GM19324 (cell line): ENCODE data around the gene AUTS2.
"Not testable (repeated sequence)": the region's sequence is repeated elsewhere in the genome, so short reads cannot be mapped to it uniquely, and the experiment has no call there.

Experiments used
- ATAC-seq: cut with Tn5 transposase; IDR thresholded peaks from one replicate; pipeline ENCODE4 v1.9.1; 2021; ENCODE audit warnings: mild to moderate bottlenecking, moderate library complexity; ENCODE audit not compliant: unreplicated experiment, low FRiP score

Gene AUTS2

GRCh38 chr7:70592171-70592570, 993.9 kb downstream of the AUTS2 start:
- ATAC-seq = no peak

GRCh38 chr7:70594170-70594569, 995.9 kb downstream of the AUTS2 start:
- no peak for ATAC-seq

- ATAC-seq = not testable (repeated sequence)
Observed at GRCh38 chr7:70594885-70595284, 996.6 kb downstream of the AUTS2 start.

- ATAC-seq = no peak
Observed at GRCh38 chr7:70595370-70595754, 997.1 kb downstream of the AUTS2 start.

GRCh38 chr7:70595755-70596597, 997.7 kb downstream of the AUTS2 start:
- ATAC-seq = no peak

GRCh38 chr7:70596598-70596913, 998.3 kb downstream of the AUTS2 start:
- no peak for ATAC-seq

GRCh38 chr7:70597066-70597465, 998.8 kb downstream of the AUTS2 start:
- ATAC-seq = no peak

- ATAC-seq = no peak
Observed at GRCh38 chr7:70598976-70599375, 1000.7 kb downstream of the AUTS2 start.

GRCh38 chr7:70599446-70600190, 1001.3 kb downstream of the AUTS2 start:
- ATAC-seq = no peak

GRCh38 chr7:70600993-70601392, 1002.7 kb downstream of the AUTS2 start:
- ATAC-seq = no peak

- ATAC-seq = no peak
Observed at GRCh38 chr7:70602117-70602516, 1003.8 kb downstream of the AUTS2 start.

GRCh38 chr7:70607281-70607680, 1009.0 kb downstream of the AUTS2 start:
- ATAC-seq = no peak

GRCh38 chr7:70607759-70608158, 1009.5 kb downstream of the AUTS2 start:
- ATAC-seq = no peak

- no peak for ATAC-seq
Observed at GRCh38 chr7:70608229-70608628, 1010.0 kb downstream of the AUTS2 start.

GRCh38 chr7:70612811-70613210, 1014.5 kb downstream of the AUTS2 start:
- ATAC-seq = no peak

GRCh38 chr7:70614237-70615045, 1016.2 kb downstream of the AUTS2 start:
- no peak for ATAC-seq

- ATAC-seq = no peak
Observed at GRCh38 chr7:70615066-70615606, 1016.9 kb downstream of the AUTS2 start.

- ATAC-seq = no peak
Observed at GRCh38 chr7:70616211-70616610, 1017.9 kb downstream of the AUTS2 start.

- no peak for ATAC-seq
Observed at GRCh38 chr7:70616821-70617220, 1018.5 kb downstream of the AUTS2 start.

GRCh38 chr7:70618020-70618551, 1019.8 kb downstream of the AUTS2 start:
- ATAC-seq = no peak

GRCh38 chr7:70619130-70619529, 1020.9 kb downstream of the AUTS2 start:
- ATAC-seq = no peak
